K562 (cell line): ENCODE data around the gene RNF141. TPM values are rescaled to one million over a fixed set of nuclear protein-coding genes. Genes with fewer than 3 reads are reported as not detected.

Experiments
- ELF2 ChIP-seq: fragments of 250-450 bp; sonication (Bioruptor Pico); IDR thresholded peaks from 2 replicates; pipeline ENCODE4 v1.5.0; 2021; ENCODE audit warnings: mild to moderate bottlenecking
- FOXA3 ChIP-seq, 2 experiments: fragments of 450-650 bp in 1 of 2; sonication (generic) in 1 of 2; formaldehyde crosslinking; IDR thresholded peaks in 1 of 2; conservative IDR thresholded peaks in 1 of 2; 2 replicates each; pipeline versions ENCODE4 v1.4.0 to v1.8.0; 2020 to 2022; ENCODE audit warnings: mild to moderate bottlenecking in 2 of 2, missing genetic modification reagents in 1 of 2
- GMEB1 ChIP-seq: fragments of 250-450 bp; sonication (Bioruptor Pico); IDR thresholded peaks from 2 replicates; pipeline ENCODE4 v1.4.0; 2020; ENCODE audit warnings: mild to moderate bottlenecking
- HCFC1 ChIP-seq: IDR thresholded peaks from 2 replicates; pipeline ENCODE4 v1.6.1; 2012; ENCODE audit warnings: low read depth, low read length, improper control_type of control experiment
- HES1 ChIP-seq: fragments of 450-650 bp; IDR thresholded peaks from 2 replicates; pipeline ENCODE4 v1.6.1; 2016; ENCODE audit warnings: low read depth, mild to moderate bottlenecking, moderate library complexity
- HEY1 ChIP-seq: fragments of 250-450 bp; sonication (Bioruptor Pico); IDR thresholded peaks from 2 replicates; pipeline ENCODE4 v1.5.0; 2020; ENCODE audit warnings: mild to moderate bottlenecking, moderate library complexity, borderline replicate concordance
- PATZ1 ChIP-seq: fragments of 250-450 bp; sonication (Bioruptor Pico); IDR thresholded peaks from 2 replicates; pipeline ENCODE4 v1.5.0; 2020; ENCODE audit warnings: mild to moderate bottlenecking, borderline replicate concordance
- SPI1 ChIP-seq: IDR thresholded peaks from 2 replicates; pipeline ENCODE4 v1.6.1; 2011; ENCODE audit warnings: low read depth, low read length, control low read depth, borderline replicate concordance
- ZBTB26 ChIP-seq: fragments of 450-650 bp; formaldehyde crosslinking; IDR thresholded peaks from 2 replicates; pipeline ENCODE4 v1.4.0; 2022; ENCODE audit warnings: missing genetic modification characterization
- ZBTB40 ChIP-seq, 2 experiments: fragments of 450-650 bp in 1 of 2; sonication (generic) in 1 of 2; formaldehyde crosslinking in 1 of 2; IDR thresholded peaks; 2 replicates each; pipeline versions ENCODE4 v1.7.1 to v1.9.0; 2016 to 2022; ENCODE audit warnings: inconsistent platforms in 1 of 2, mild to moderate bottlenecking in 1 of 2, missing genetic modification reagents in 1 of 2
- ZNF197 ChIP-seq: fragments of 200-800 bp; sonication (Bioruptor generic); IDR thresholded peaks from 2 replicates; pipeline ENCODE4 v1.6.1; 2016; ENCODE audit warnings: low read depth, missing genetic modification characterization, missing compliant biosample characterization
- polyA plus RNA-seq, 8 experiments: library from polyadenylated mRNA; depleted of rRNA in 4 of 8; stranded (reverse) in 5 of 8; unstranded in 3 of 8; fragments of >200 nt; fragmentation: Nextera tagmentation in 2 of 8; fragmentation: Illumina TruSeq in 1 of 8; extraction: Ambion mirVana in 2 of 8; extraction: Trizol in 1 of 8; gene quantifications; 2 replicates each; pipeline versions ENCODE4 v1.2.1 to v1.2.3, GENCODE V29; 2011 to 2014; ENCODE audit warnings: inconsistent platforms in 1 of 8, missing spikeins in 1 of 8
- total RNA-seq, 7 experiments: library from RNA; depleted of rRNA in 6 of 7; stranded (reverse); fragments of >200 nt in 6 of 7; fragmentation: Illumina TruSeq in 2 of 7; extraction: Trizol in 2 of 7; gene quantifications; 2 replicates each; pipeline versions ENCODE4 v1.2.1 to v1.2.3, GENCODE V29; 2011 to 2021; ENCODE audit warnings: low replicate concordance in 1 of 7

The RNF141 gene
- total and polyA plus RNA-seq, 9 of the 15 experiments (the other 6 are each of a cell fraction or from before 2014, with no cell fraction given) = 9.7 to 51.9 (median 18.9) TPM

- no peak for TF ChIP-seq PATZ1
- no peak for TF ChIP-seq ELF2 (CRISPR knock-in tag)
- TF ChIP-seq GMEB1 (CRISPR knock-in tag) = no peak
- no peak for TF ChIP-seq SPI1
- TF ChIP-seq HCFC1 = peak; percentile 82
- TF ChIP-seq ZBTB26 (CRISPR knock-in tag) = no peak
- TF ChIP-seq FOXA3 (CRISPR knock-in tag; conservative IDR thresholded peaks at IDR 0.05 in 1 of 2, IDR thresholded peaks at IDR 0.05 in 1 of 2) = no peak; a peak in 1 of 4 replicates
- TF ChIP-seq HES1 = no peak
- no peak for TF ChIP-seq ZBTB40 (IDR thresholded peaks at IDR 0.05)
- TF ChIP-seq ZBTB40 (CRISPR knock-in tag; IDR thresholded peaks at IDR 0.05) = no peak
- no peak for TF ChIP-seq HEY1
- no peak for TF ChIP-seq ZNF197 (CRISPR knock-in tag)
These were observed at the start of gene RNF141 (continued) for GRCh38 chr11:10540915-10541560.
